Measurements from ENCODE around the gene KBTBD12.

The KBTBD12 gene

DNA sequence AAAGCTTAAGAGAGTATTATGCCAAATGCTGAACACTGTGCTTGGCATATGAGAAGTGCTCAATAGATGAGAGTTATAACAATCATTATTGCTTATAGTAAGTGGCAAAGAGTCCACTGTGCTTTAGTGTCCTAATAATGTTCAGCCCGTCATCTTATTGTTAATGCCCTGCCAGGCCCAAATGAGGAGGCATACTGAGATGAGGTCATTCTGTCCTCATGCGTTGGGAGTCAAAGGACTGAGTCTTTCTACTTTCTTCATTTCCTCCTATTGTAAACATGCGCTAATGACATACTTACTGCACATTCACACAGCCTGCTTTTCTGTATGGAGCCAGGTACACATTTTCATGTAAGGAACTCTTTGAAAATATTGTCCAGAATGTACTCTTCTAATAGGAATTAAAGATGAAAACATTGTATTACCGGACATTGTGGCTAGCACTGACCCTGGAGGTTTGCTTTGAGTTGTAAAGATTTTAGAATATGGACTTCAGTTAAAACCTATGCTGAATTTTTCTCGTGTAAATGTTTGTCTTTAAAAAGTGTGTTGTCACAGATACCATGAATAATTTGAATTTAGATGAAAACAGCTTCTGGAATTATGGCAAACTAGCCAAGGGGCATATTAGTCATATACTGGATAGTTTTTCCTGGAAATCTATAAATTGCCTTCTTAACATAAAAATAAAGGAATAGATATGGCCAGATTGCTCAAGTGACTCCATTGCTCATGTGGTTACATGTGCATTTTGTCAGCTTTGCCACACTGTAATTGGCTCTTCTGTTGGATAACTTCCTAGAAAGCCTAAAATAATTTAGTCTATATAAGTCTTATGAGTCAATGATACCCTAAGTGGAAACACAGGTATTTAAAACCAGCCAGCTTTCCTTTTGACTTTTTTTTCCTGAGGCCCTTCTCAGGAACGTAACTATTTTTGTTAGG is 38.3 kb downstream of the KBTBD12 start:
- DNase-seq, result no peak

DNA sequence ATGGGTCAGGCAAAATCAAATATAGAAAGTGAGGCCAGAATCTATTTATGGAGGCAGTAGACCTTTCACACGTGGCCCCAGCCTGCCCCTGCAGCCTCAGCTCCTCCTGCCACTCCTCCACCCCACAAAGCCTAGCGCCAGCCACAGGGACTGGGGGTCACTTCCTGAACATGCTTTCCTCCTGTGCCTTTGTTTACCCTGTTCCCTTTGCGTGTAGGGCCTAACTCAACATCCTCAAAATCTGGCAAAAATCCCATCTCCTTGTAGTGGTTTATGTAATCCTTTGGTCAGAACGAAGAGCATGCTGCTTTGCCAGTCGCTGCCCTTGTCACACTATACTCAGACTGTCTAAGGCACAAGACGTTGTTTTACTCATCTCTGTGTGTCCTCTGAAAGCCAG is 39.6 kb downstream of the KBTBD12 start:
- DNase-seq, result no peak

DNA sequence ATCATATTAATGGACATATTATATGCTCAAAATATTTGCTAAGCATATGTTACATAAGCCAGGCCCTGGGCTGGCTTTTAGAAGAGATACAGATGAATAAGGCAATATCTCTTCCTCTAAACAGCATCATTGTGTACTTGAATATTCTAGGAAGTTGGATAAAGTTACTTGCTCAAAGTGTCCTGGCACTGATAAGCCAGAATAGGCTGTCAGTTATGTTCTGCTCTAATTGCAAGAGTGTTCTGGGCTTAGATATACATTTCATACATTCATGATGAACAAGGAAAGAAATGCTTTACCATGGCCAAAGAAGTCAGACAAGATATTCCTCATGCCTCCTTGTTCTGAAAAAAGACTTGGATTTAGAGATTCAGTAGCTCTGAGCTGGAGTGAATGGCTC is 40.7 kb downstream of the KBTBD12 start:
- no peak for DNase-seq

DNA sequence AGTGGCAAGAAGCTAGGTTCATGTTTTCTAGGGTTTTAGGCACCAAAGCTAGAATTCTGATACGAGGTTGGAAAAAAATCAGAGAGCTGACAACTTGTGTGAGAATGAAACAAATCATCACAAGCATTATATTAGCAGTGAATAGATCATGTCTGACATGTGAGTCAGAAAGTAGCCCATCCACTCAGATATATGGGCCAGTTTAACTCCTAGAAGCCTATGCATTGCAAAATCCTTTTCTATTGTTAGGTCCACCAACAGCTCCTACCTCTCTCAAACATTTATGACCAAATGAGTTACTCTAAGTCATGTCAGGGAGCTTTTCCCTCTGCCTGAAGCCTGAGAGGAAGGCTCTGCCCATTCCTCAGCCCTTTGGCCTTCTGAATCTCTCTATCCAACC is 44.0 kb downstream of the KBTBD12 start:
- no peak for DNase-seq

DNA sequence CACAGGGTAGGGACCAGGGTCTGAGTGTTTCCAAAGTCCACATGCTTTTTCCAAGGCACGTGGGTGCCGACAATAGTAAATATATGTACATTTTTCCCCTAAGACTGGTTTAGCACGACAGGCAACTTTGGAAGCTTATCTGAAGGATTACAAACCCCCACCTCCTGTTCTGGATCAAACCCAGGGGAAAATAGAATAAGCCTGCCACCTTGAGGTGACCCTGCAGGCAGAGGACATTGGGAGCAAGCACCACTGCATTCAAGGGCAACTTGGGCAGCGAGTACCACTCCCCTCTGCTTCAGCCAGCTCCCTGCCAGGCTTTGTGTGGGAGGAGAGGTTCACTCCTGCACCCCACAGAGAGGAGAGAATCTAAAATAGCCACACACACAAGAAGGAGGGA is 44.8 kb downstream of the KBTBD12 start:
- no peak for DNase-seq

DNA sequence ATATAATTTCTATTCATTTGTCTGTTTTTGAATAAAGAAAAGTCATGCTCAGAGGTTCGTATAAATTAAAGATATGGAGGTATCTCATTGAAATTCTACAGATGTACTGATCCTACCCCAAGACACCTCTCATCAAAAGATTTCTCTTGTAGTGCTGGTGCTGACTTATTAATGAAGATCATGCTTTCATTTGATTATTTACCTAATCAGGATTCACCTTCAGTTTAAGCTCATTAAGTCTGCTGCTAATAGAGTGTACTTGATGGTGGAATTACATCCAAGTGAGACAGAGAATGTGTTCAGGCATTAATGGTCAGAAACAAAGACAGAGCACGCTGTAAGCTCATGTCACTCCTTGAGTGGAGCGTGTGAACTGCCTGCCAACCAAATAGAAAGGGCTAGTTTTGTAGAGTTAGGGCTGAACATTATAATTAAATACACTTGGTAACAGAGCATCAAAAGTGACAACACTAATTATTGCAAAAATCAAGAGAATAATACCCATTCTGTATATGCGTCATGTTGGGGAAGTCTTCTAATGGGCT is 45.5 kb downstream of the KBTBD12 start:
- DNase-seq, result no peak

- DNase-seq, result no peak
Observed at GRCh38 chr3:127961124-127961523, 46.1 kb downstream of the KBTBD12 start.

DNA sequence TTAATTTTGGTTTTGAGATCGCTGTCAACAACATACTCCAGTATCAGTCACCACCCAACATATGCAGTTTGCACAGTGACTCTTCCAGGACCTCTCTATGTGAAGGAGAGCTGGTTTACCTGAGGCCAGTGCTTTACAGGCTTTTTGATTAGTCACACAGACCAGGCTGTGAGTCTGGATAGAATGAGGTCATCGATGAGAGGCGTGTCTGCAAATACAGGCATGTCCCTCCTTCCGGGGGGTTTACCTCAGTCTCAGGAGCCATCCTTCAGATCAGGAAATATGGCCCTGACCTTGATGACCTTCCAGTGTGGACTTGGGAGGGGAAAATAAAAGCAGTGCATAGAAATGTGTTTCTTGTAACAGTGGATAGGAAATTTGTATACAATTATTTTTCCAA is 46.9 kb downstream of the KBTBD12 start:
- DNase-seq, result no peak

DNA sequence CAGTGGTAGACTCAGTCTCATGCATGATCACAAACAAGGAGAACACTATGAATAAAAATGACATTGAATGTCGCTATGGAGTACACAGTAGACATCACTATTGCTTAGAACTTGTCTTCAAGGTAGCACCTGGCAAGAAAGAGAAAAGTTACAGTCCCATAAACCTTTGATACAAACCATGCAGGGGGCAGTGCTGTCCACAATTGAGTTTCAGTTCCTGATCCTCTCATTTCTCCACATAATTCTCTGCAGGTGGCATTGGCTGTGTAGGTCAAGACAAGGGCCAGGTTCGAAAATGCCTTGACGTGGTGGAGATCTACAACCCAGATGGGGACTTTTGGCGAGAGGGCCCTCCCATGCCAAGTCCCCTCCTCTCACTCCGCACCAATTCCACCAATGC is 47.9 kb downstream of the KBTBD12 start:
- DNase-seq, result no peak

- no peak for DNase-seq
Observed at GRCh38 chr3:127964053-127964452, 49.0 kb downstream of the KBTBD12 start.

DNA sequence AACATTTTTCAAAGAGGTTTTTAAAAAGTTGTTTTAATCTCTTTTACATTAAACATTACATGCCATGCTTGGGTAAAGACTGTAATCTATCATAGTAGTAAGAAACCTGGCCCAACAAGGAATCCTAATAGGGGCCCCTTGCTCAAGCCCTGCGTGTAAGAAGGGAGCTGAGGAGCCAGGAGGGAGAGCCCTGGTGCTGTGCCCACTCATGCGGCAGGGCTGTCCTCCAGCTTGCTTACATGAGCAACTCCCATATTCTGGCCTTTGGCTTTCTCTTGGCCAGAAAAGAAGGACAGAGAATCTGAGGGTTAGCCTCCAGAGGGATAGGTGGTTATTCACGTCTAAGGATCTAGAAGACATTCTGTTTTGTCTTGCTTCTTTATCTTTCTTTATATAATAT is 49.8 kb downstream of the KBTBD12 start:
- no peak for DNase-seq

- no peak for DNase-seq
Observed at GRCh38 chr3:127967316-127967715, 52.3 kb downstream of the KBTBD12 start.

GRCh38 chr3:127970966-127971592 is 56.0 kb downstream of the KBTBD12 start:
- DNase-seq, result no peak

GRCh38 chr3:127974226-127974625 is 59.2 kb downstream of the KBTBD12 start:
- no peak for DNase-seq

DNA sequence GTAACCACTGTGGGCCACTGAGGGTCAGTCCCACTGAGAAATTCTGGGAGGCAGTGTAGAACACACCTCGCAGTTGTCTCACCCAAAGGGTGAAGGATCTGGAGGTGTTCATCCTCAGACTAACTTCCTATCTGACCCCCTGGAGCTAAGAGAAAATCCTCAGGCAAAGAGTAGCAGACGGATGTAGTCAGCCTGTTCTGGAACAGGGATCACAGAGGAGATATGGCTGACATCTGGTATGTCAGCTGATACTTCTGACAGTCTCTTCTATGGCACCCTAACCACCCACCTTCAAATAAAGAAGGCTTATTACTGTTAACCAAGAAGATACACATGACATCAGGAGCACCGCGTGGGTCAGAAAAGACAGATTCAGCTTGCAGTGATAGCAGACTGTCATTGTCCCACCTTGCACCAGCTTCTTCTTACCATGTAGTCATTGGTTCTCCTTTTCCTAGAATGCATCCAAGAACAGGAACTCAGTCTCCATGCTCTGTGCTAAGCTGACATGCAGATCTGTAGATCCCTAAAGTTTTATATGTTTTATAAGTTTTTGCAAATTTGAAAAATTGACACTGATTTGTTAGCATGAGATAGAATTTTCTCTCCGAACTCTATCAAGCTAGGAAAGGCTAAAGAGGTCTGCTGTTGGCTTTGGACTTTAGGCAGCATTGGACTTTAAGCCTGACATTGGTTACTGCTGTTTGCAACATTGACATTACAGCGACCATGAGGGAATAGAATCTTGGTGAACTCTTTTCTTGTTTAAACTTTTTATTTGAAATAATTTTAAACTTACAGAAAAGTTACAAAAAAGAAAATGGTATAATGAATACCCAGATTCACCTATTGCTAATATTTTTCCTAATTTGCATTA is 60.4 kb downstream of the KBTBD12 start:
- no peak for DNase-seq

- DNase-seq, result no peak
Observed at GRCh38 chr3:127978636-127979035, 63.6 kb downstream of the KBTBD12 start.

DNA sequence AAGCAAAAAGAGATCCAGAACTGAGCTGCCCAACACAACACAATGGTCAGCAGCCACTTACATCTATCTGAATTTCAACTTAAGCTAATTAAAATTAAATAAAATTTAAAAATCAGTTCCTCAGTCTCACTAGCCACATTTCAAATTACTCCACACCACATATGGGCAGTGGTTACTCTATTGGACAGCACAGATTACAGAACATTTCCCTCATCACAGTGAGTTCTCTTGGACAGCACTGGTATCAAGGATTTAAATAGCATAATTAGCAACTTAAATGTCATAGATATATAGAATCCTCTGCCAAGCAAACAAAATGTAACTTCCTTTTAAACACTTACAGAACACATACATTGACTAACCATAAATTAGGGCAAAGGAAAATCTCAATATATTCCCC is 64.4 kb downstream of the KBTBD12 start:
- no peak for DNase-seq

- no peak for DNase-seq
Observed at GRCh38 chr3:127981097-127981496, 66.1 kb downstream of the KBTBD12 start.

DNA sequence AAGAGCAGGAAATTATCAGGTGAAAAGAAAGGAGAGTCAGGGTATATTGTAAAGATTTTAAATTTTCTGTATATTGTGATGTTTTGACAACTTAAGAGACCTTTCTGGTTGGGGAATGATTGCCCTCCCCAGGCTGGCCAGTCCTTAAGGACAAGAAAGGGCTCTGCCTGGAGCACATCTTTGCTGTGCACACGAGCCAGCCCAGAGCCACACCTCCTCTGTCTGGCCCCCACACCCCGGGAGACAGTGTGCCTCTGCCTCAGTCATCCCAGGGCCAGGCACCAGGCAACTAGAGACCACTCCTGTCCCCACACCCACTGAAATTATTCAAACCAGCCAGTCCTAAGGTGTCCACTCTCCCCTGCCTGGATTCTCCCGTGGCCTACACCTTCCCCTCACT is 67.1 kb downstream of the KBTBD12 start:
- no peak for DNase-seq

- DNase-seq, result no peak
Observed at GRCh38 chr3:127984241-127984975, 69.4 kb downstream of the KBTBD12 start.

DNA sequence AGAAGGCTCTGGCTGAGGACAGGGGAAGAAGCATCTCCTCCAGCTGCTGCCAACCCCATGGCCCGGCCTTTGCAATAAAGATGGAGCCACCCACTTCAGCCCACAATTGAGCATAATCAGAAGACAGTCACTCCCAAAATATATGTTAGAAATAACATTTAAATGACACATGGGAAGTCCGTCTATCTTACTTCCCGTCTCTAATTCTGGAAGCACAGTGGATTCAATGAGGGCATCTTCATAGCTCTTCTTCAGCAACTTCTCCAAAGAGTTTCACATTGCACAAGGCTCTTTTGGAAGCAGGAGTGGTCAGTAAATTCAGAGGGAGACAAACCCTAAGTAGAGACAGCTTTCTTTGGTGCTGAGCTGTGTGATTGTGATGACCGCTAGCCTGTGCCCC is 70.2 kb downstream of the KBTBD12 start:
- no peak for DNase-seq

DNA sequence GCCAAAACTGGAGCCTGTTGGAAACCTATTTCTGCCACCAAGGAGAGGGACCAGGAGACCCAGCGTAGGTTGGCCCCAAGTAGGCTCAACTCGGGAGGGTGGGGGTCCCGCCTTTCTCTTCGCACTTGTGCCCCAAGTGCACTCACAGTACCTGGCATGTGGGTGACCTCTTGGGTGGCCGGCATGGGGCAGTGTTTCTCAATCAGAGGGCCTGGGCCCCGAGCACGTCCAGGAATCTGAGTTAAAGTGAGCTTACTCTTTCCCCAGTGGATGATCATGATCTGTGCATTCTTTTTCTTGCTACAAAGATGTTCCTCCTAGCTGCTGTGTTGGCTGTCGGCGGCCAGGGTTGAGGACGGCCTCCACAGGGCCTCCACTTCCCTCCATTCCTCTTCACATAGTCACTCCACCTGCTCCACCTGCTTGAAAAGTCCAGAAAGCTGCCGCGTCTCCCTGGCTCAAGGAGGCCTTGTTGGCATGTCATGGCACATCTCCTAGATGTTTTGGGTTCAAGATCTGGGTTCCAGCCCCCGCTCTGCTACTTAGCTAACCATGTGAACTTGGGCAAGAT is 70.7 kb downstream of the KBTBD12 start:
- no peak for DNase-seq

All from activated effector memory CD4-positive, alpha-beta T cell treated with anti-CD3 and anti-CD28 coated beads, Interleukin-2, amount 50 U/mL, for 16 hours (primary cell).